Skeletal muscle satellite cell (primary cell): Measurements from ENCODE around the gene LY9. TPM values are rescaled to one million over a fixed set of nuclear protein-coding genes. Genes with fewer than 3 reads are reported as not detected.

Experiments
- H3K27me3 ChIP-seq: 2 replicates; pipeline ENCODE4 v1.7.0; 2013; ENCODE audit warnings: low read length; ENCODE audit not compliant: control insufficient read depth, insufficient read depth
- H3K36me3 ChIP-seq: 2 replicates; pipeline ENCODE4 v1.7.0; 2013; ENCODE audit warnings: mild to moderate bottlenecking, control low read depth, low read length; ENCODE audit not compliant: insufficient read depth
- H3K4me1 ChIP-seq: 2 replicates; pipeline ENCODE4 v1.7.0; 2013; ENCODE audit warnings: low read length; ENCODE audit not compliant: control insufficient read depth, insufficient read depth
- H3K4me2 ChIP-seq: 2 replicates; pipeline ENCODE4 v1.7.0; 2013; ENCODE audit warnings: mild to moderate bottlenecking, low read length
- H3K4me3 ChIP-seq: 2 replicates; pipeline ENCODE4 v1.7.0; 2013; ENCODE audit warnings: low read length
- H3K9ac ChIP-seq: 2 replicates; pipeline ENCODE4 v1.7.0; 2013; ENCODE audit warnings: mild to moderate bottlenecking, low read depth, low read length, moderate library complexity
- H3K9me3 ChIP-seq: replicated peaks from 2 replicates; pipeline ENCODE4 v1.7.0; 2013; ENCODE audit warnings: mild to moderate bottlenecking, control low read depth, low read length
- total RNA-seq: library from RNA; depleted of rRNA; stranded (reverse); fragments of >200 nt; gene quantifications from 2 replicates; pipeline ENCODE4 v1.2.3, GENCODE V29; 2012; rRNA removed

LY9 gene, protein sequence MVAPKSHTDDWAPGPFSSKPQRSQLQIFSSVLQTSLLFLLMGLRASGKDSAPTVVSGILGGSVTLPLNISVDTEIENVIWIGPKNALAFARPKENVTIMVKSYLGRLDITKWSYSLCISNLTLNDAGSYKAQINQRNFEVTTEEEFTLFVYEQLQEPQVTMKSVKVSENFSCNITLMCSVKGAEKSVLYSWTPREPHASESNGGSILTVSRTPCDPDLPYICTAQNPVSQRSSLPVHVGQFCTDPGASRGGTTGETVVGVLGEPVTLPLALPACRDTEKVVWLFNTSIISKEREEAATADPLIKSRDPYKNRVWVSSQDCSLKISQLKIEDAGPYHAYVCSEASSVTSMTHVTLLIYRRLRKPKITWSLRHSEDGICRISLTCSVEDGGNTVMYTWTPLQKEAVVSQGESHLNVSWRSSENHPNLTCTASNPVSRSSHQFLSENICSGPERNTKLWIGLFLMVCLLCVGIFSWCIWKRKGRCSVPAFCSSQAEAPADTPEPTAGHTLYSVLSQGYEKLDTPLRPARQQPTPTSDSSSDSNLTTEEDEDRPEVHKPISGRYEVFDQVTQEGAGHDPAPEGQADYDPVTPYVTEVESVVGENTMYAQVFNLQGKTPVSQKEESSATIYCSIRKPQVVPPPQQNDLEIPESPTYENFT
- not detected in 2 replicates for total RNA-seq

DNA sequence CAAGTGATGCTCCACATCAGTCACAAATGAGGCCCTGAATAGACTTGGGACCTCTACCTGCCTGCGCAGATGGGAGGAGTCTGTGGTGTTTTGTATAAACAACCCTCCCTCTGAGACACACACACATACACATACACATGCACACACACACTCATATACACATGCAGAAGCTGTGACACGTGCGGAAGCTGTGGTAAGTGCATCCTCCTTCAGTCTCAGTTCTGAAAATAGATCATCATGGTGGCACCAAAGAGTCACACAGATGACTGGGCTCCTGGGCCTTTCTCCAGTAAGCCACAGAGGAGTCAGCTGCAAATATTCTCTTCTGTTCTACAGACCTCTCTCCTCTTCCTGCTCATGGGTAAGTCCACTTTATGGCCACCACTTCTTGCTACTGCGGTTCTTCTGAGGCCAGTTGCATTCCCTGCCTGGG is at the start of gene LY9:
LY9 (plus strand) TSS at position 224 of the 433 bp plus-strand sequence; CDS start at position 238, 14 bp downstream.
- Histone ChIP-seq H3K4me2 (no peak within 1 kb of the TSS), H3K4me1 (no peaks in the 10 kb centered on the region), H3K9me3 (no peaks in the 10 kb centered on the region), H3K9ac (no peak within 1 kb of the TSS), H3K36me3 (no peaks in the 10 kb centered on the region), H3K27me3 (no peaks in the 10 kb centered on the region), H3K4me3 (no peak within 1 kb of the TSS)

DNA sequence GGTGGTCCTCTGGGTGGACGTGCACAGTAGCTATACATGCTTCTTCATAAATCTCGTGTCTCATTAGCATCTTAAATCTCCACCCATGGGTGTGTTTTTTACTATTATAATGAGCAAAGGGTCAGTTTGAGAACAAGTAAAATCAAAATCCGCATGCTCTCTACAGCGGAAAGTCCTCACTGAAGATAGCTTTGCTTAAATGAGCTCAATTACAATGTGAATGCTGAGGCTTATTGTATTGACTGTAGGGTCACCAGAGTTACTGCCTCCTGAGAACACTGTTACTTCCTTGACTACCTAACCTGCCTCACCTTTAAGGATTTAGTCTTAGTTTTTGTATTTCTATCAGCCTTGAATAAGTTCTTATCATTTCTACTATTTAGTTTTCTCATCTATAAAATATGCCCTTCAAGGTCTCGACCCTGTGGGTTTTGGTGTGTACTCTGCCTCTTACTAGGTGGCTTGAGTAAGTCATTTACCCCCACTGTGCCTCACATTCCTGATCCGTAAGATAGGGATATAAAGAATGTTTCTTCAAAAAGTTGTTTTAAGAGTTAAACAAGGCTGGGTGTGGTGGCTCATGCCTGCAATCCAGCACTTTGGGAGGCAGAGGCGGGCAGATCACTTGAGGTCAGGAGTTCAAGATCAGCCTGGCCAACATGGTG is 49.0 kb upstream of the LY9 start:
- Histone ChIP-seq H3K9ac (no peak overlapping the region), H3K4me3 (no peak overlapping the region), H3K36me3 (no peaks in the 10 kb centered on the region), H3K27me3 (peaks cover 3% of the 10 kb centered on the region), H3K4me2 (no peak overlapping the region), H3K4me1 (no peaks in the 10 kb centered on the region), H3K9me3 (no peaks in the 10 kb centered on the region)

DNA sequence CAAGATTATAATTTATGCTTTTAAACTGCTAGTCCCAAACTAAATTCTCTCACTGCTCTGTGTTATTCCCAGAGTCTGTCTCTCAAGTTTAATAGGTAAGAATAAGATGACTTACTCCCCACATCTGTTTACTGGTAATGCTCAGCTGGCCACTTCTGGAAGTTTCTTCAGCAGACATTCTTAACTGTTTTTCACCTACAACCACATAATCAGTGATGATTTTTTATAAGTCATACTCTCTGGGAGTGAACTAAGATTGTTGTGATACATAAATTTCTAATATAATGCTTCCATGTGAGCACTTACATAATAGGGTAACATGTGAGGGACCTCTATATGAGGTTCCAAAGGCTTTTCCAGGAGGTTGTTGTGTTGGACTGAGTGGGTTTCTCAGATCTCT is 48.3 kb upstream of the LY9 start:
- H3K9ac ChIP-seq: no peak overlapping the region
- no peaks in the 10 kb centered on the region for H3K4me1 ChIP-seq
- H3K4me3 ChIP-seq: no peak overlapping the region
- no peaks in the 10 kb centered on the region for H3K36me3 ChIP-seq
- H3K4me2 ChIP-seq: no peak overlapping the region
- no peaks in the 10 kb centered on the region for H3K9me3 ChIP-seq
- H3K27me3 ChIP-seq: peaks cover 3% of the 10 kb centered on the region

DNA sequence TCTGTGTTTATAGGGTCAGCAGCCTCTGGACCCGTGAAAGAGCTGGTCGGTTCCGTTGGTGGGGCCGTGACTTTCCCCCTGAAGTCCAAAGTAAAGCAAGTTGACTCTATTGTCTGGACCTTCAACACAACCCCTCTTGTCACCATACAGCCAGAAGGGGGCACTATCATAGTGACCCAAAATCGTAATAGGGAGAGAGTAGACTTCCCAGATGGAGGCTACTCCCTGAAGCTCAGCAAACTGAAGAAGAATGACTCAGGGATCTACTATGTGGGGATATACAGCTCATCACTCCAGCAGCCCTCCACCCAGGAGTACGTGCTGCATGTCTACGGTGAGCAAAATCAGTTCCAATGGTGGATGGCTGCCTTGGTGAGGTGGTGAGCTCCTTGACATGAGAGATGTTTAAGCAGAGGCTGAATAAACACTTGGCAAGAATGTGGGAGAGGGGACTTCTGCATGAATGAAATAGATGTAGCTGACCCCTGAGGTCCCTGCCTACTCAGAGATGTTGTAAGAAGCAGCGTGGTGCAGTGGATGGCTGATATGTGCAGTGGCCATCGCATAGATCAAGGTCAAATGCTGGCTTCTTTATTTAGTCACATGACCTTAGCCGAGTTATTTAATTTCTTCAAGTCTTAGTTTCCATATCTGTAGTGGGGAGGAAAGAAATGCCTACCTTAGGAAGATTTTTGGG is 47.6 kb upstream of the LY9 start:
- Histone ChIP-seq H3K4me2 (no peak overlapping the region), H3K9me3 (no peaks in the 10 kb centered on the region), H3K9ac (no peak overlapping the region), H3K27me3 (peaks cover 3% of the 10 kb centered on the region), H3K4me3 (no peak overlapping the region), H3K4me1 (no peaks in the 10 kb centered on the region), H3K36me3 (no peaks in the 10 kb centered on the region)

DNA sequence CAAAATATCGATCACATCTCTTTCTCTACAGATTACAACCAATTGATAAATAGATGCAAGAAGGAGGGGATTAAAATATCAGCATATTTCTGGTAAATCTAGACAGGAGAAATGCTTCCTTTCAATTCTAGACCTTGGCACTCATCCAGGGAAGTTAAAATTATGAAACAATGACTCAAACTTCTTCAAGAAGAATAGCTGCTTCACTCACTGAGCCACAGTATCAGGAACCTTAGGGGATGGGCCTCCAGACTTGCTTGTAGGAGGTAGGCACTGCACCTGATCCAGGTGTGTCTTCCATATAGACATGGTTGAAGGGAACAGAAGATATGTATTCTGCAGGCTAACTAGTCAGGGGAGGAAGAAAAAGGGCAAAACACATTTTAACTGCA is 47.1 kb upstream of the LY9 start:
- no peak overlapping the region for H3K9ac ChIP-seq

DNA sequence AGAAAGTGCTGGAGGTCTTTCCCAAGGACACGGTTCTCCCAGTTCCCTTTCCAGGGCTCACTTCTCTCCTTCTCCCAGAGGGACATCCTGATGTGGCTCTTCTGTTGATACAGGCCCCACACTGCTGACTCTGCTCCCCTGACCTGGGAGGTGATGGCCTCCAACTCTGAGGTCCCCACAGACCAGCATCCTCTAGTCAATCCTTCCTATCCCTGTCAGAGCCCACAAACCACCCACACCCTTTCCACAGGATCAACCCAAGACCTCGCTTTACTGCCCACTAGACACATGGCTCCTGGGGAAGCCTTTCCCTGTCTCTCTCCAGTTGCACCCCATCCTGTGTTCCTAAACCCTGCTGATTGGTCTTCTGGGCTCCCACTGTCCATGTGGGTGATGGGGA is 45.4 kb upstream of the LY9 start:
- Histone ChIP-seq H3K36me3 (no peaks in the 10 kb centered on the region), H3K4me3 (no peak overlapping the region), H3K27me3 (peaks cover 3% of the 10 kb centered on the region), H3K9me3 (no peaks in the 10 kb centered on the region), H3K9ac (no peak overlapping the region), H3K4me1 (no peaks in the 10 kb centered on the region), H3K4me2 (no peak overlapping the region)

More for the DNA sequence above, 47.1 kb upstream of the LY9 start:
- H3K4me2 ChIP-seq: no peak overlapping the region
- peaks cover 3% of the 10 kb centered on the region for H3K27me3 ChIP-seq
- no peaks in the 10 kb centered on the region for H3K9me3 ChIP-seq
- H3K36me3 ChIP-seq: no peaks in the 10 kb centered on the region
- H3K4me3 ChIP-seq: no peak overlapping the region
- H3K4me1 ChIP-seq: no peaks in the 10 kb centered on the region

DNA sequence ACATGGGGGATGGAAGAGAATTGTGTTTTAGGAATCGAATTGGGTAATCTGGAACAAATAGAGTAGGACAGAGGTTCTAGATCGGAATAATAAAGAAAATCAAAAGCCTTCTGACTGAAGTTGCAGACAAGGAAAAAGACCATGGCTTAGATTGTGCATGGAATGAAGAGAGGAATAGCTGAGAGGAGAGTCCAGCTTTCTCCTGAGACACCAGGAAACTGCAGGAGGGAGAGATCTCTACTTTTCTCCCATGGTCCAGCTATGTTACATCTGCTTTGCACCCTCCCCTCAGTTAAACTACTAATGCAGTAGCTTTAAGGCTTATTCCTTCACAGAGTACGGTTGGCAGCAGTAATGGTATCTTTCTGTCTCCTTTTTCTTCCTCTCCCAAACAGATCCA is 43.6 kb upstream of the LY9 start:
- peaks cover 3% of the 10 kb centered on the region for H3K27me3 ChIP-seq
- H3K4me2 ChIP-seq: no peak overlapping the region
- H3K4me1 ChIP-seq: no peaks in the 10 kb centered on the region
- H3K9ac ChIP-seq: no peak overlapping the region
- no peak overlapping the region for H3K4me3 ChIP-seq
- no peaks in the 10 kb centered on the region for H3K36me3 ChIP-seq
- H3K9me3 ChIP-seq: no peaks in the 10 kb centered on the region

DNA sequence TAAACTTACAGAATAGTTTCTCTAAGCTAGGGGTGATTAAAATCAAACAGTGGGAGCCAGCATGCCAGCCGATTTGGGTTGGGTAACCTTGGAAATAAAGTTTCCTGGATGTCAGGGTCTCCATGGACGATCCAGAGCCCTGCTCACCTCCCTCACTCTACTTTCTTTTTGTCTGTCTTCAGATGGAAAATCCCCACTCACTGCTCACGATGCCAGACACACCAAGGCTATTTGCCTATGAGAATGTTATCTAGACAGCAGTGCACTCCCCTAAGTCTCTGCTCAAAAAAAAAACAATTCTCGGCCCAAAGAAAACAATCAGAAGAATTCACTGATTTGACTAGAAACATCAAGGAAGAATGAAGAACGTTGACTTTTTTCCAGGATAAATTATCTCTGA is 43.0 kb upstream of the LY9 start:
- H3K9ac ChIP-seq: no peak overlapping the region
- no peaks in the 10 kb centered on the region for H3K4me1 ChIP-seq
- no peak overlapping the region for H3K4me2 ChIP-seq
- no peaks in the 10 kb centered on the region for H3K36me3 ChIP-seq
- peaks cover 3% of the 10 kb centered on the region for H3K27me3 ChIP-seq
- no peaks in the 10 kb centered on the region for H3K9me3 ChIP-seq
- no peak overlapping the region for H3K4me3 ChIP-seq

DNA sequence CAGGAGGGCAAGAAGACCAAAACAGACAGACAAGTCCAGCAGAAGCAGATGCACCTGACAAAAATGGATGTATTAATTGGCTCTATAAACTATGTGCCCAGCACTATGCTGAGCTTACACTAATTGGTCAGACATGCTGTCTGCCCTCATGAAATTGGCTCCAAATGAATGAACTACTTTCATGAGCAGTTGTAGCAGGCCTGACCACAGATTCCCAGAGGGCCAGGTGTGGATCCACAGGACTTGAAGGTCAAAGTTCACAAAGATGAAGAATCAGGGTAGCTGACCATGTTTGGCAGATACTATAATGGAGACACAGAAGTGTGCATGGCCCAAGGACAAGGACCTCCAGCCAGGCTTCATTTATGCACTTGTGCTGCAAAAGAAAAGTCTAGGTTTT is 42.4 kb upstream of the LY9 start:
- no peaks in the 10 kb centered on the region for H3K4me1 ChIP-seq
- H3K9ac ChIP-seq: no peak overlapping the region
- H3K4me2 ChIP-seq: no peak overlapping the region
- no peaks in the 10 kb centered on the region for H3K9me3 ChIP-seq
- H3K27me3 ChIP-seq: peaks cover 3% of the 10 kb centered on the region
- H3K4me3 ChIP-seq: no peak overlapping the region
- no peaks in the 10 kb centered on the region for H3K36me3 ChIP-seq

DNA sequence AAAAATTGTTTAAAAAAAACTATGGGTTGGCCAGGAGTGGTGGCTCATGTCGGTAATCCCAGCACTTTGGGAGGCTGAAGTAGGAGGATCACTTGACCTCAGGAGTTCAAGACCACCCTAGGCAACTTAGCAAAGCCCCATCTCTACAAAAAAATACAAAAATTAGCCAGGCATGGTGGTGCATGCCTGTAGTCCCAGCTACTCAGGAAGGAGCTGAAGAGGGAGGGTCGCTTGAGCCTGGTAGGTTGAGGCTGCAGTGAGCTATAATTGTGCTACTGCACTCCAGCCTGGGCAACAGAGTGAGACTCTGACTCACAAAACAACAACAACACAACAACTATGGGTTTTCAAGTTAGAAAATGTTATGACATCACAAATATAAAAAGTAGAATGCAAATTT is 40.5 kb upstream of the LY9 start:
- no peak overlapping the region for H3K4me3 ChIP-seq
- no peaks in the 10 kb centered on the region for H3K4me1 ChIP-seq

More for the DNA sequence above, 40.5 kb upstream of the LY9 start:
- Histone ChIP-seq H3K9me3 (no peaks in the 10 kb centered on the region), H3K9ac (no peak overlapping the region), H3K27me3 (peaks cover 3% of the 10 kb centered on the region), H3K4me2 (no peak overlapping the region), H3K36me3 (no peaks in the 10 kb centered on the region)
